Ectodermal cell (in vitro differentiated cells): Measurements from ENCODE around the gene PDE3A.

ENCODE experiments used
- H3K27ac ChIP-seq: 2 replicates; pipeline ENCODE4 v1.7.0; 2013; ENCODE audit warnings: mild to moderate bottlenecking, low read depth, low read length; ENCODE audit not compliant: insufficient read depth, poor library complexity, severe bottlenecking
- H3K27me3 ChIP-seq: 2 replicates; pipeline ENCODE4 v1.7.0; 2013; ENCODE audit warnings: mild to moderate bottlenecking, low read length; ENCODE audit not compliant: insufficient read depth, control insufficient read depth, poor library complexity, severe bottlenecking
- H3K36me3 ChIP-seq: one replicate; pipeline ENCODE4 v1.7.0; 2013; ENCODE audit warnings: low read length; ENCODE audit not compliant: control insufficient read depth, insufficient read depth
- H3K4me1 ChIP-seq: one replicate; pipeline ENCODE4 v1.7.0; 2013; ENCODE audit warnings: low read length; ENCODE audit not compliant: control insufficient read depth, insufficient read depth
- H3K4me3 ChIP-seq: 2 replicates; pipeline ENCODE4 v1.7.0; 2013; ENCODE audit warnings: low read depth, low read length, control low read depth; ENCODE audit not compliant: insufficient read depth
- H3K9me3 ChIP-seq: 2 replicates; pipeline ENCODE4 v1.7.0; 2013; ENCODE audit warnings: mild to moderate bottlenecking, low read length, moderate library complexity; ENCODE audit not compliant: control insufficient read depth
- WGBS, 2 experiments: methylation state at CpG; one replicate each; pipeline ENCODE4 v1.1.7; 2013; ENCODE audit warnings: missing lambda C conversion rate in 2 of 2; 5-methylcytosine and 5-hydroxymethylcytosine counted together

PDE3A gene

DNA sequence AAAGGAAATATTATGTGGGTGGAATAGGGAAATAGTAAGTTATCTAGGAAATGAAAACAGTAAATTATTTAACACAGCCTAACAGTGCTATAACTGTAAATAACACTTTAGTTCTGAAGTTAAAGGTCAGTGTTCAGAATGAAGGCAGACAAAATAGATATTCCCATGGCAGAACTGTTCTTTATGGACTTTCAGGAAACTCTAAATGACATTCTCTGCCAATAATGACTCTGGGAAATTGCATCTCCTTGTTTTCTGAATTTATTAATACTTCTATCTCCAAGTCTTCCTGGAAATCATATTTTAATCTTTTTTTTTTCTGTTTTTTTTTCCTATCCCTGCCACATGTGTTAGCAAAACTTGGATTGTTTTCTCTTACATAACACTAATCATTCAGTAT, 101.4 kb downstream of the PDE3A start:
- H3K4me3 ChIP-seq = no peak overlapping the region

DNA sequence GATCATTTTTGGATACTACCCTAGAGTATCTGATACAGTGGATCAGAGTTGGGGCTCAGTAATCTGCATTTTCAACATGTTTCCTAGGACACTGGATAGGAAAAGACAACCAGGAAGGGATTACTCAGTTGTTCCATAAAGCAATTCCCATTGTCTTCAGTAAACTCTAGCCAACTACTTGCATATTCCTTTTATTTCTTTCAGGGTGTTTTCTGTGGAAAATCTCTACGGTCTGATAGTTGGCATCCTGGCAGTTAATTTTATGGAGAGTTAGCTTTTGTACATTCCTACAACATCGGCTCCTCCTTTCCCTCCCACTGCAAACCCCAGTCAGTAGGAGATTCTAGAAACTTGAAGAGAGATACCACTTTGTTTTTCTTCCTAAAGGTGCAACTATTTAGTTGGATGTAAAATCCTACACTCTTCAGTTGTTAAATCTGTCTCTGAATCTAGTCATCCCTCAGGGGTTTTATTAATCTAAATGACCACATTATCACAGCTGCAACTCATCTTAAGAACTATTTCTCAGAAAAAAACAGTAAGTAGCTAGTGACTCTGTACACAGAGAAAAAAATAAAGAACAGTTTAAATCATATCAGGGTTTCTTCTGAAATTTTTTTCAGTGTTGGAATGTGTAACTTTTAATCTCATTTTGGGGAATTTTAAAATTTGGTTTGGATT, 103.9 kb downstream of the PDE3A start:
- Histone ChIP-seq H3K4me3 (no peak overlapping the region), H3K4me1 (peaks cover 4% of the 10 kb centered on the region), H3K9me3 (peaks cover 4% of the 10 kb centered on the region), H3K27ac (no peak overlapping the region), H3K27me3 (no peaks in the 10 kb centered on the region), H3K36me3 (no peaks in the 10 kb centered on the region)
- 100% methylated on average over 2 of the region's 2 CpGs; no CpG with 5 or more reads in 1 of the 2 experiments for WGBS, 2 experiments

More for the DNA sequence above, 101.4 kb downstream of the PDE3A start:
- H3K36me3 ChIP-seq = no peaks in the 10 kb centered on the region
- no peaks in the 10 kb centered on the region for H3K4me1 ChIP-seq
- H3K27ac ChIP-seq = no peak overlapping the region
- no peaks in the 10 kb centered on the region for H3K27me3 ChIP-seq
- peaks cover 4% of the 10 kb centered on the region for H3K9me3 ChIP-seq

DNA sequence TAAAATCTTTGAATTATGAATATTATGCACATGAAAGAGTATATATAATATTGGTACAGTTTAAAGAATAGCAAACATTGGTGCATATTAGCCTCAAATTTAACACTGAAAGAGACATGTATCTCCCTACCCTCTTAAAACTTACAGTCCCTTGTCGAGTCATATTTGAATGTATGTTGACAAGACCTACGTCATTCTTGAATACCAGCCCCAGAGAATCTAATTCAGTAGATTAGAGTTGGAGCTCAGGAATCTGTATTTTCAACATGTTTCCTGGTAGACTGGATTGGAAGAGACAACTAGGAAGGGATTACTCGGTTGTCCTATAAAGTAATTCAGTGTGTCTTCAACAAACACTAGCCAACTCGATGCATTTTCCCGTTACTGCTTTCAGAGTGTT, 104.8 kb downstream of the PDE3A start:
- Histone ChIP-seq H3K4me3 (no peak overlapping the region), H3K27ac (no peak overlapping the region), H3K27me3 (no peaks in the 10 kb centered on the region), H3K9me3 (peaks cover 4% of the 10 kb centered on the region), H3K4me1 (peaks cover 9% of the 10 kb centered on the region), H3K36me3 (no peaks in the 10 kb centered on the region)
- WGBS, 2 experiments = 96 to 98% methylated on average over 5 of the region's 5 CpGs

DNA sequence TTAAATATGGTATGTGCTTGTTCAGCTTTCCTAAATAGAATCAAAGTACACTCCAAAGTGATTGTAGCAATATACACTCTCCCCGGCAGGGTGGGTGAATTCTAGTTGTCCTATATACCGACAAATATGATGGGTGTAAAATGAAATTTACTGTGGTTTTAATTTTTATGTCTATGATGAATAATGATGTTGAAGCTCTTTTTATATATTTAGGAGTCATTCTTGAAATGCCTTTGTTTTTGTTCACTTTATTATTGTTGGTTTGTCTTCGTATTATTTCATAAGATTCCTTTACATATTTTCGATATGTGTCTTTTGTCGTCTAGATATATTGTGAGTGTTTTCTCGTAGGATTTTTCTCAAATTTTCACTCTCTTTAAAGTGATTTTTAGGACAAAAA, 105.7 kb downstream of the PDE3A start:
- Histone ChIP-seq H3K36me3 (no peaks in the 10 kb centered on the region), H3K4me3 (no peak overlapping the region), H3K27me3 (no peaks in the 10 kb centered on the region), H3K4me1 (peaks cover 9% of the 10 kb centered on the region), H3K27ac (no peak overlapping the region), H3K9me3 (peaks cover 4% of the 10 kb centered on the region)
- WGBS, 2 experiments = 93 to 100% methylated on average over 2 to 4 of the region's 6 CpGs

DNA sequence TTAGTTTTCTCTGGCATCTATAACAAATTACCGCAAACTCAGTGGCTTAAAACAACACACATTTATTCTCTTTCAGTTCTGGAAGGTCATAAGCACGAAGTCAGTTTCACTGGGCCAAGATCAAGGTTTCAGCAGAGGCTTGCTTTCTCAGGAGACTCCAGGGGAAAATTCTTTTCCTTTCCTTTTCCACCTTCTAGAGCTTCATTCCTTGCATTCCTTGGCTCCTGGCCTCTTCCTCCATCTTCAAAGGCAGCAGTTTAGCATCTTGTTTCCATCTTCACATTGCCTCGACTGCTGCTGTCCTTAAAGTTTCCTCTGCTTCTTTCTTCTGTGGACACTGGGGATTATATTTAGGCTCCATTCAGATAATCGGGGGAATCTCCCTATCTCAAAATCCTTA, 106.1 kb downstream of the PDE3A start:
- Histone ChIP-seq H3K36me3 (no peaks in the 10 kb centered on the region), H3K4me1 (peaks cover 9% of the 10 kb centered on the region)
- 94 to 95% methylated on average over 3 to 4 of the region's 4 CpGs for WGBS, 2 experiments

DNA sequence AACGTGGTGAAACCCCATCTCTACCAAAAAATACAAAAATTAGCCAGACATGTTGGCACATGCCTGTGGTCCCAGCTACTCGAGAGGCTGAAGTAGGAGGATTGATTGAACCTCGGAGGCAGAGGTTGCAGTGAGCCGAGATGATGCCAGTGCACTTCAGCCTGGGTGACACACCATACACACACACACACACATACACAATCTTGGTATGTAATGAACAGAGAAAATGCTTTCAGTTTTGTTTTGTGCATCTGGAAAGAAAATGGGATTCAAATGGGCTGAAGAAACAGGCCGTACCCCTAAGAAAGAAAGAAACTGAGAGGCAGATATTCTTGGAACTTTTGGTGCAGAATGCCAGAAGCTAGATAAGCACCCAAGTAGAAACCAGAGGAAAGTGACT, 107.2 kb downstream of the PDE3A start:
- no peak overlapping the region for H3K4me3 ChIP-seq
- H3K27ac ChIP-seq = no peak overlapping the region
- 91 to 93% methylated on average over 4 to 5 of the region's 5 CpGs for WGBS, 2 experiments
- H3K36me3 ChIP-seq = no peaks in the 10 kb centered on the region
- H3K27me3 ChIP-seq = no peaks in the 10 kb centered on the region
- H3K4me1 ChIP-seq = peaks cover 9% of the 10 kb centered on the region
- H3K9me3 ChIP-seq = peaks cover 4% of the 10 kb centered on the region

More for the DNA sequence above, 106.1 kb downstream of the PDE3A start:
- Histone ChIP-seq H3K27me3 (no peaks in the 10 kb centered on the region), H3K9me3 (peaks cover 4% of the 10 kb centered on the region), H3K4me3 (no peak overlapping the region), H3K27ac (no peak overlapping the region)

DNA sequence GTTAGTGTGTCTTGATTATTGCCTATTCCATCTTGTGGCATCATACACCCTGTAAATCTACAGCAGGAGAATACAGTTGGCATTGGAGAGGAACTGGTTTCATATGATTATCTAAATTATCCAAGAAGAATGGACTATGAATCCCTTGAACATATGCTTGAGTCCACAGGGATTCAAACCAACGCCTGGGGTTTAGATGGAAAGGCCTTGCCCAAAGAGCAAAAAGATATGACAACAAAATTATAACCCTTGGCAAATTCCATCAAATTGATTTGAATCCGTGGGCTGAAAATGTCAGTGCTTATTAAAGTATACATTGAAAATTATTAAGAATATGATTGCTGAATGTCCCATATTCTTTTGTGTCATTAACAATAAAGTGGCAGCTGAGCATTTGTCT, 108.2 kb downstream of the PDE3A start:
- Histone ChIP-seq H3K27ac (no peak overlapping the region), H3K36me3 (no peaks in the 10 kb centered on the region), H3K4me1 (peaks cover 9% of the 10 kb centered on the region), H3K27me3 (no peaks in the 10 kb centered on the region), H3K4me3 (no peak overlapping the region), H3K9me3 (peaks cover 4% of the 10 kb centered on the region)
- 100% methylated on average over 1 to 2 of the region's 2 CpGs for whole genome bisulfite sequencing, 2 experiments

DNA sequence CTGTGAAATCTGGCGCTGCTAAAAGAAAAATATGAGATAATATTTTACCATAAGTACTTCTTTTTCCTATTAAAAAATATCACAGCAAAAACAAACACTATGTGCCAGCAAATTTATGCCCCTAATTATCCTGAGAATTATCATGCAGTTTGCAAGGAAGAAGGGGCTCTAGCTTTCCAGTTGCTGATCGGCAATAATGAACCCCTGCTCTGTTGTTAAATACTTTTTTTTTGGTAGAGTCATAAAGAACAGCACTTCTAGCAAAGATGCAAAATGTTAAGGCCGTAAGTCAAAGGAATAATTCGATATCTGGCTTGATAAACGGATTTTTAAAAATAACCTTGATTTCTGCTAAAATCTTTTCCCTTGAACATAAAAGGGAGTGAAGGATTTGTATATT, 108.9 kb downstream of the PDE3A start:
- Histone ChIP-seq H3K36me3 (no peaks in the 10 kb centered on the region), H3K9me3 (peaks cover 4% of the 10 kb centered on the region), H3K27ac (peak overlapping the region; percentile 57), H3K4me1 (peaks cover 9% of the 10 kb centered on the region), H3K27me3 (no peaks in the 10 kb centered on the region), H3K4me3 (no peak overlapping the region)
- 90 to 95% methylated on average over 4 of the region's 5 CpGs for WGBS, 2 experiments

DNA sequence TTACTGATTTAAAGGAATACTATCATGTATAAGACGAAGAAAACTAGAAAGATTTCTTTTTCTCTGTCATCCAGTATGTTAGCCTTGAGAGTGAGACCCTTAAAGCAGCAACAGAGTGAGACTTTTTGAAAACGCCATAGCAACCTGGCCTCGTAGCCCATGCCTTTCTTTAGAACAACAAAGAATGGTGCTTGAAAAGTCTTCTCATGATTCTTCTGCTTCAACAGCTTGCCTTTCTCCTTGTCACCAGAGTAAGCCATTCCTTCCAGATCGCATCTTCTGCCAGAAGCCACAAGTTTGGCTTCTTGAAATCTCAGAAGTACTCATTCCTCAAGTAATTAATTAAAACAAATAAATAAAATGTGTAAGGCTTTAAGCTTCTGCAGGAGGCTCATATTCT, 109.3 kb downstream of the PDE3A start:
- no peaks in the 10 kb centered on the region for H3K36me3 ChIP-seq
- 61 to 71% methylated on average over 4 of the region's 4 CpGs for WGBS, 2 experiments
- H3K27me3 ChIP-seq = no peaks in the 10 kb centered on the region
- peaks cover 9% of the 10 kb centered on the region for H3K4me1 ChIP-seq
- peak overlapping the region; percentile 57 for H3K27ac ChIP-seq
- H3K9me3 ChIP-seq = peaks cover 4% of the 10 kb centered on the region
- no peak overlapping the region for H3K4me3 ChIP-seq

DNA sequence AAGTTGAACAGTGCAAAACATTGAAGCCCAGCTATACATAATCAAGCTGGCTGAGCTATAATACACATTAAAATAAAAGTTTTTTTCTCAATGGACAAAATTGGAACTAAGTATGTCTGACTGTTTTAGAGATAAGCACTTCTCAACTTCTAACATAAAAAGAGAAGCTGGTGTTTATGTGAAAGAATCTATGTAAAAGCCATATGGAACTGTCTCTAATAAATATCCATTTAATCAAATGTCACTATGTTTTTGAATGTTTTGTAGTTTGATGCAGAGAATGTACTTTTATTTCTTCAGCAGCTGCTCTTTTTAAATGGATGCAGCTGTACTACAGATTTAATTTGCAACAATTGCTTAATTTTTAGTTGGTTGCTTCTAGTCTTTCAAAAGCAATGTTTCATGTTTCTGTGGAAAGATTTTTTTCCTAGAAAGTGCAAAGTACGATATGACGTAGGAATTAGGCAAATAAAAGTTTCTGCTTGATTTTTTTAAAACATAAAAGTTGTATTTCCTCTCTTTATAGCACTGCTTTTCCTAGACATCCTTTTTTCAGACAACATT, 114.2 kb downstream of the PDE3A start:
- WGBS, 2 experiments = 100% methylated on average over 2 of the region's 2 CpGs; no CpG with 5 or more reads in 1 of the 2 experiments
- peaks cover 2% of the 10 kb centered on the region for H3K4me1 ChIP-seq
- no peak overlapping the region for H3K27ac ChIP-seq
- no peaks in the 10 kb centered on the region for H3K9me3 ChIP-seq
- H3K4me3 ChIP-seq = no peak overlapping the region
- H3K27me3 ChIP-seq = no peaks in the 10 kb centered on the region
- H3K36me3 ChIP-seq = no peaks in the 10 kb centered on the region
